ENCODE measurements around the gene KICS2. TPM values are rescaled to one million over a fixed set of nuclear protein-coding genes. Genes with fewer than 3 reads are reported as not detected.

Gene KICS2
- total RNA-seq, 1 donor from 2014 or later = 3.9 TPM

GRCh38 chr12:64180951-64181350, 41.1 kb downstream of the KICS2 start:
- no peak for DNase-seq (ENCODE audit: low spot score)
- Histone ChIP-seq H4K20me1 (ENCODE audit: low read depth) (no peaks in the 10 kb centered on the region), H3K36me3 (no peaks in the 10 kb centered on the region), H3K9ac (no peak overlapping the region), H3K9me3 (ENCODE audit: low read depth) (no peaks in the 10 kb centered on the region), H3F3A (ENCODE audit: low read depth) (no peaks in the 10 kb centered on the region), H2AFZ (replicated peaks) (no peak overlapping the region), H3K4me3 (no peak overlapping the region), H3K79me2 (ENCODE audit: low read depth) (no peaks in the 10 kb centered on the region), H3K4me1 (no peaks in the 10 kb centered on the region), H3K4me2 (no peak overlapping the region), H3K27me3 (no peaks in the 10 kb centered on the region), H3K27ac (no peak overlapping the region)
- peaks cover 7% of the 10 kb centered on the region for H3K4me1 Mint-ChIP-seq
- H3K36me3 Mint-ChIP-seq = no peaks in the 10 kb centered on the region
- peaks cover 4% of the 10 kb centered on the region for H3K27me3 Mint-ChIP-seq (ENCODE audit: insufficient read depth, low read depth)
- no peak overlapping the region for H3K27ac Mint-ChIP-seq
- TF ChIP-seq CTCF (IDR thresholded peaks at IDR 0.05) (no peak), EZH2phosphoT487 (IDR thresholded peaks at IDR 0.05) (no peak), EZH2 (IDR thresholded peaks at IDR 0.05) (no peak)
- H3K9me3 Mint-ChIP-seq = no peaks in the 10 kb centered on the region
- H3K4me3 Mint-ChIP-seq = no peak overlapping the region

- H3K27me3 Mint-ChIP-seq (ENCODE audit: insufficient read depth, low read depth) = peaks cover 4% of the 10 kb centered on the region
- Histone ChIP-seq H3K9ac (no peak overlapping the region), H3K27me3 (no peaks in the 10 kb centered on the region), H3K79me2 (ENCODE audit: low read depth) (no peaks in the 10 kb centered on the region), H3K9me3 (ENCODE audit: low read depth) (no peaks in the 10 kb centered on the region), H3K4me3 (no peak overlapping the region), H3K36me3 (no peaks in the 10 kb centered on the region), H3K4me2 (no peak overlapping the region), H3K4me1 (no peaks in the 10 kb centered on the region), H4K20me1 (ENCODE audit: low read depth) (no peaks in the 10 kb centered on the region), H3K27ac (no peak overlapping the region), H3F3A (ENCODE audit: low read depth) (no peaks in the 10 kb centered on the region), H2AFZ (replicated peaks) (no peak overlapping the region)
- peaks cover 17% of the 10 kb centered on the region for H3K4me1 Mint-ChIP-seq
- no peaks in the 10 kb centered on the region for H3K9me3 Mint-ChIP-seq
- no peak overlapping the region for H3K4me3 Mint-ChIP-seq
- no peak overlapping the region for H3K27ac Mint-ChIP-seq
- TF ChIP-seq CTCF (IDR thresholded peaks at IDR 0.05) (no peak), EZH2 (IDR thresholded peaks at IDR 0.05) (no peak), EZH2phosphoT487 (IDR thresholded peaks at IDR 0.05) (no peak)
- no peaks in the 10 kb centered on the region for H3K36me3 Mint-ChIP-seq
- DNase-seq (ENCODE audit: low spot score) = no peak
Observed at GRCh38 chr12:64178122-64178521, 44.0 kb downstream of the KICS2 start.

- Histone ChIP-seq H4K20me1 (ENCODE audit: low read depth) (no peaks in the 10 kb centered on the region), H3K9ac (no peak overlapping the region), H3K36me3 (no peaks in the 10 kb centered on the region), H3K4me1 (no peaks in the 10 kb centered on the region), H2AFZ (replicated peaks) (no peak overlapping the region), H3K27ac (no peak overlapping the region), H3F3A (ENCODE audit: low read depth) (no peaks in the 10 kb centered on the region), H3K79me2 (ENCODE audit: low read depth) (no peaks in the 10 kb centered on the region), H3K9me3 (ENCODE audit: low read depth) (no peaks in the 10 kb centered on the region), H3K27me3 (no peaks in the 10 kb centered on the region), H3K4me2 (no peak overlapping the region), H3K4me3 (no peak overlapping the region)
- Mint-ChIP-seq H3K27ac (no peak overlapping the region), H3K4me1 (peaks cover 17% of the 10 kb centered on the region), H3K4me3 (no peak overlapping the region), H3K27me3 (ENCODE audit: insufficient read depth, low read depth) (peaks cover 4% of the 10 kb centered on the region), H3K36me3 (no peaks in the 10 kb centered on the region), H3K9me3 (no peaks in the 10 kb centered on the region)
- no peak for TF ChIP-seq EZH2phosphoT487 (IDR thresholded peaks at IDR 0.05)
- no peak for TF ChIP-seq EZH2 (IDR thresholded peaks at IDR 0.05)
- no peak for TF ChIP-seq CTCF (IDR thresholded peaks at IDR 0.05)
- no peak for DNase-seq (ENCODE audit: low spot score)
Observed at GRCh38 chr12:64177001-64177400, 45.1 kb downstream of the KICS2 start.

Data from neural progenitor cell (in vitro differentiated cells).